Fibroblast of the aortic adventitia (primary cell): Measurements from ENCODE around the gene SLC6A3. TPM values are rescaled to one million over a fixed set of nuclear protein-coding genes. Genes with fewer than 3 reads are reported as not detected.
"Not testable (repeated sequence)": the region's sequence is repeated elsewhere in the genome, so short reads cannot be mapped to it uniquely, and the experiment has no call there.

Experiments used
- DNase-seq: peaks from one replicate; pipeline ENCODE4 v3.0.0-alpha.2; 2010; ENCODE audit warnings: low read depth
- H3K4me3 ChIP-seq: 2 replicates; pipeline ENCODE4 v1.5.1; 2011; ENCODE audit warnings: low read depth, mild to moderate bottlenecking, control low read depth, low read length, moderate library complexity
- CTCF ChIP-seq: IDR thresholded peaks from 2 replicates; pipeline ENCODE4 v1.5.1; 2011; ENCODE audit warnings: mild to moderate bottlenecking, low read length, control low read depth, inconsistent platforms; ENCODE audit not compliant: insufficient read depth
- total RNA-seq: library from RNA; depleted of rRNA; stranded (reverse); fragments of >200 nt; gene quantifications from 2 replicates; pipeline ENCODE4 v1.2.3, GENCODE V29; 2012; ENCODE audit warnings: low replicate concordance

The SLC6A3 gene
- total RNA-seq, 1 donor: not detected

DNA sequence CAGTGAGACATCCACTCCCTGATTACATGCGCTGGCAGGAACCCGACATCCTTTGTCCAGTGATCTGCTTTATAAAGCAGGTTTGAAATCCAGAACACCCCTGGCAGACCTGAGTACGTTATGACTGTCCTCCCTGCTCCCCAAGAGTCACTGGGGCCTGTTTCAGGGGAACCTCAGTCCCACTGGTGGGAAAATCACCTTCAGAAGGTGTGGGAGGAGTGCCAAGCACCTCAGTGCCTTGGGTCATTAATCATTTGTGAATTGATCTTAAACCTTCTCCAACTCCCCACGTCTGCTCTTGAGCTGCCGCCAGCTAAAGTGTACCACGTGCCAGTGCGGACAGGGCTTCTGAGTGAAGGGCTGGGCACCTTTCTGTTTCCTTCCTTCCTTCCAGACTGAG lies 16.2 kb downstream of the SLC6A3 start:
- TF ChIP-seq CTCF: no peak
- DNase-seq: no peak
- no peak overlapping the region for H3K4me3 ChIP-seq

- DNase-seq: no peak
- no peak for TF ChIP-seq CTCF
Observed at GRCh38 chr5:1428107-1428506, 17.1 kb downstream of the SLC6A3 start.

GRCh38 chr5:1424716-1425115 lies 20.5 kb downstream of the SLC6A3 start:
- no peak for DNase-seq
- no peak for TF ChIP-seq CTCF

More at GRCh38 chr5:1428107-1428506, 17.1 kb downstream of the SLC6A3 start:
- H3K4me3 ChIP-seq: no peak overlapping the region

DNA sequence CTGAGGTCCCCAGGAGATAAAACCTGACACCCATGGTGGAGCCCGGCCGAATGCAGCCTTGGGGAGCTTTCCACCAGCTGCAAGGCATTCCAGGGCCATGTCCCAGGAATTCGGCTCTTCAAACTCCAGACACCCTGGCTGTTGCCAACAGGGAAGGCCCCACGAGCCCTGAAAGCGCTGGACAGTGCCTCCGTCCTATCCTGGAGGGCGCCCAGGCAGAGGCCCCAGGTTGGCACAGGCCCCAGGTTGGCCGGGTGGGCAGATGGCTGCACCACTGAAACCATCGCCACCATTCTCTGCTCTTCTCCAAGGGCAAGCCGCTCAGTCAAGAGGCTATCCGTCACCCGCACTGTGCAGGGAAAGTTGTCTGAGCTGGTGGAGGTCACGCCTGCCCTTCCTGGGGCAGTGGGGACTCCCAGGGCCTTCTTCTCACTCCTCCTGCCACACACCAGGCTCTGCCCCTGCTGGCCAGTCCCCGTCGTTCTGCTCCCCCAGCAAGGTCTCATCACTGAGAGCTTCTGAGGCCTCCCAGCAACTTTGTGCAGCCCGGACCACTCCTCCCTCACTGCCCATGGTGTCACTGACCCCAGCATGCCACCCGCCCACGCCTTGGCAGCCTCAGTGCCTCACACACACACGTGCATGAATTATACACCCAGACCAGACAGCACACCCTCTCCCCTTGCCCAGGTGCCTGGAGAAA lies 21.2 kb downstream of the SLC6A3 start:
- no peak for TF ChIP-seq CTCF
- H3K4me3 ChIP-seq: no peak overlapping the region
- no peak for DNase-seq

More at GRCh38 chr5:1424716-1425115, 20.5 kb downstream of the SLC6A3 start:
- no peak overlapping the region for H3K4me3 ChIP-seq

GRCh38 chr5:1422522-1422921 lies 22.7 kb downstream of the SLC6A3 start:
- DNase-seq, H3K4me3 ChIP-seq: not testable (repeated sequence)

DNA sequence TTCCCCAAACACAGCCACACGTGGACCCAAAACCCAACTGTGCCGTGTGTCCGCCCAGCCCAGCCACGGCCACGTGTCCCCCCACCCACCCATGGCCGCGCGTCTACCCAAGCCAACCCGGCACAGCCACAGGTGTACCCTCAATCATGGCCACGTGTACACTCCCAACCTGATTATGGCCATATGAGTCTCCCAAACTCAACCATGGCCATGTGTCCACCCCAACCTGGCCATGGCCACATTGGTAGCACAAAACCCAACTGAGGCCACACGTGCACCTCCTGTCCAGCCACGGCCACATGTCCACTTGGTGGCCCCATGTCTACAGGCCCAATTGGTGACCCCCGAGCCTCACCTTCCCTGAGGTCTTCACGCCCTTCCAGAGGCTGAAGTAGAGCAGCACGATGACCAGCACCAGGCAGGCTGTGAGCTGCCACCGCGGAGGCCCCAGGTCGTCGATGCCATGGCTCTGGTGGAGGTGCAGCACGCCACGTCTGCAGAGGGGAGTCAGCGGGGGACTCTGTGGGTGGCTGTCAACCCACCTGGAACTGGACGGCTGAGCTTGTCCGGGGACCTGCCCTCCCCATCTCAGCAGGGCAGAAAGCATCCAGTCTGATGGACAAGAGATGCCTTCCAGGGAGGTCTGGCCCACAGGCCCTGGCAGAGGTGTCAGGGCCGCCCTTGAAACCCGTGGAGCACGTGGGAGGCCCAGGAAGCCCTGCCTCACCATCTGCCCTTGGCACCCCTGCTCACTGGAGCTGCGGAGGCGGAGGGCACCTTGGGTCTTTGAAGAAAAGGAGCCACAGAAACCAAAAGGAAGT lies 23.5 kb downstream of the SLC6A3 start:
- TF ChIP-seq CTCF: no peak
- DNase-seq: no peak
- H3K4me3 ChIP-seq: no peak overlapping the region
